A549 (cell line): ENCODE results near the gene COX14.

Experiments
- BHLHE40 ChIP-seq: IDR thresholded peaks from 2 replicates; pipeline ENCODE4 v1.6.1; 2012; ENCODE audit warnings: low read depth, low read length, inconsistent platforms
- RFX5 ChIP-seq: fragments of 450-650 bp; IDR thresholded peaks from 2 replicates; pipeline ENCODE4 v1.7.1; 2014; ENCODE audit warnings: antibody characterized with exemption, mild to moderate bottlenecking, moderate library complexity
- SMC3 ChIP-seq: fragments of >200 bp; sonication (Bioruptor Twin); formaldehyde crosslinking; IDR thresholded peaks from 3 replicates; pipeline ENCODE4 v1.6.1; 2018; ENCODE audit warnings: inconsistent platforms
- TF ChIP-seq, protein P1 (sequence below): fragments of >200 bp; sonication (Bioruptor Twin); formaldehyde crosslinking; IDR thresholded peaks from 3 replicates; pipeline ENCODE4 v1.5.1; 2016

DNA sequence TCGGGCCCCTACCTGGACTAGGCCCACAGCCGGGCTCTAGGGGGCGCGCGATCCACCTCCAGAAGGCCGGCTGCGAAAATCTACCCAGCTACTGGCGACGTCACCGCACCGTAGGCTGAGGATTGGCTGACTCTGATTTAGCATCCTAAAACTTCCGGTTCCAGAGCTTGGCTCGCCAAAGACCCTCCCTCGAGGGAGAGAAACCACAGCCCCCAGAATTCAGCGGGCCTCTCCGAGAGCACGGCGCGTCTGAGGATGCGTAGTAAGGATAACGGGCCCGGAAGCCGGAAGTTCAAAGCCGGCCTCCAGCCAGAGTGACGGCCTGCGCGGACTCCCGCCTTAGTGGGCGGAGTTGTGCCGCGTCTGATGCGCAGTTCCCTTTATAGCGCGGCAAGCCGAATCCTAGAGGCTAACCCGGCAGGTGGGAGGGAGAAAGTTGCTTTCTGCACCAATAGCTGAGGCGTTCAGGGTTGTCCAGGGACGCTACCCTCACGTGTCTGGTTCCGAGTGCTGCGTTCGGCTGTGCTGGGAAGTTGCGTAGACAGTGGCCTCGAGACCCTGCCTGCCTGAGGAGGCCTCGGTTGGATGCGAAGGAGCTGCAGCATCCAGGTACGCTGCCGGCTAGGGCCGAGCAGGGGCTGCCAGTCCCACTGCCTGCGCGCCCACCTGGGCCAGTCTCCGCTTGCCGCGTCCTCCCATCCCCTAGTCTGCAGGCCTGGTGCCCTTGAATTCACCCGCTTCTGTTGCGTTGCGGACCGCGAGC is at the start of gene COX14:
- TF ChIP-seq BHLHE40 (peak; percentile 76), RFX5 (peak; percentile 100), SMC3 (peak; percentile 48; the same call in 1 of the 3 replicates)
- TF ChIP-seq, protein P1, sequence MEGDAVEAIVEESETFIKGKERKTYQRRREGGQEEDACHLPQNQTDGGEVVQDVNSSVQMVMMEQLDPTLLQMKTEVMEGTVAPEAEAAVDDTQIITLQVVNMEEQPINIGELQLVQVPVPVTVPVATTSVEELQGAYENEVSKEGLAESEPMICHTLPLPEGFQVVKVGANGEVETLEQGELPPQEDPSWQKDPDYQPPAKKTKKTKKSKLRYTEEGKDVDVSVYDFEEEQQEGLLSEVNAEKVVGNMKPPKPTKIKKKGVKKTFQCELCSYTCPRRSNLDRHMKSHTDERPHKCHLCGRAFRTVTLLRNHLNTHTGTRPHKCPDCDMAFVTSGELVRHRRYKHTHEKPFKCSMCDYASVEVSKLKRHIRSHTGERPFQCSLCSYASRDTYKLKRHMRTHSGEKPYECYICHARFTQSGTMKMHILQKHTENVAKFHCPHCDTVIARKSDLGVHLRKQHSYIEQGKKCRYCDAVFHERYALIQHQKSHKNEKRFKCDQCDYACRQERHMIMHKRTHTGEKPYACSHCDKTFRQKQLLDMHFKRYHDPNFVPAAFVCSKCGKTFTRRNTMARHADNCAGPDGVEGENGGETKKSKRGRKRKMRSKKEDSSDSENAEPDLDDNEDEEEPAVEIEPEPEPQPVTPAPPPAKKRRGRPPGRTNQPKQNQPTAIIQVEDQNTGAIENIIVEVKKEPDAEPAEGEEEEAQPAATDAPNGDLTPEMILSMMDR, result peak; percentile 94
